ENCODE data around the gene FABP1. TPM values are rescaled to one million over a fixed set of nuclear protein-coding genes. Genes with fewer than 3 reads are reported as not detected.

Gene FABP1
- polyA plus RNA-seq, 1 of the 3 experiments (the other 2 are of a cell fraction): not detected

DNA sequence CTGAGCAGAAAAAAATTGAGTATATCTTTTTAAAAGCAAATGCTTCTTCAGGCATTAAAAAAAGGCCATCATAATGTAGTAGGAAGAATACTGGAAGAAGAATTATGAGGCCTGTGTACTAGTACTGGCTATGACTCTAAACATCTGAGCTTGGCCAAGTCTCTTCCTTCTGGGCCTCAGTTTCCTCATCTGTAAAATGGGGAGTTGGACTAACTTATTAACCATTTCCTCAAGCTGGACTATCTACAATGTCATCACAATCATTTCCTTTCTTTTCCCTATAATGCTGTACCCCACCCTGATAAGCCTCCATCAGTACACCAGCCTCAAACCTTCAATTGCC lies 29.3 kb downstream of the FABP1 start:
- Histone ChIP-seq H3F3A (replicated peaks; ENCODE audit: insufficient read depth) (no peaks in the 10 kb centered on the region), H3K9ac (no peak overlapping the region), H3K4me2 (no peak overlapping the region), H4K20me1 (ENCODE audit: insufficient read depth) (no peaks in the 10 kb centered on the region), H3K27me3 (ENCODE audit: insufficient read depth) (no peaks in the 10 kb centered on the region), H2AFZ (ENCODE audit: low read depth) (no peak overlapping the region), H3K79me2 (ENCODE audit: insufficient read depth) (no peaks in the 10 kb centered on the region), H3K36me3 (replicated peaks in 1 of 2; ENCODE audit: control insufficient read depth in 1 of 2, insufficient read depth in 2 of 2, low read length in 1 of 2) (no peaks in the 10 kb centered on the region), H3K9me2 (no peaks in the 10 kb centered on the region), H3K4me1 (ENCODE audit: control insufficient read depth in 1 of 2, insufficient read depth in 2 of 2, low read depth in 1 of 2, low read length in 1 of 2) (no peaks in the 10 kb centered on the region), H3K4me3 (ENCODE audit: low read depth in 2 of 2, low read length in 1 of 2) (no peak overlapping the region), H3K27ac (ENCODE audit: low read depth in 2 of 2, low read length in 1 of 2) (no peak overlapping the region), H3K9me3 (no peaks in the 10 kb centered on the region)
- ChIA-PET CTCF (interaction anchor here (1.2 kb wide), 1 partner anchor 10 kb away, joined by 4 read pairs; no protein-coding TSS in a partner anchor), POLR2A (no interaction called here)
- TF ChIP-seq, protein P1, sequence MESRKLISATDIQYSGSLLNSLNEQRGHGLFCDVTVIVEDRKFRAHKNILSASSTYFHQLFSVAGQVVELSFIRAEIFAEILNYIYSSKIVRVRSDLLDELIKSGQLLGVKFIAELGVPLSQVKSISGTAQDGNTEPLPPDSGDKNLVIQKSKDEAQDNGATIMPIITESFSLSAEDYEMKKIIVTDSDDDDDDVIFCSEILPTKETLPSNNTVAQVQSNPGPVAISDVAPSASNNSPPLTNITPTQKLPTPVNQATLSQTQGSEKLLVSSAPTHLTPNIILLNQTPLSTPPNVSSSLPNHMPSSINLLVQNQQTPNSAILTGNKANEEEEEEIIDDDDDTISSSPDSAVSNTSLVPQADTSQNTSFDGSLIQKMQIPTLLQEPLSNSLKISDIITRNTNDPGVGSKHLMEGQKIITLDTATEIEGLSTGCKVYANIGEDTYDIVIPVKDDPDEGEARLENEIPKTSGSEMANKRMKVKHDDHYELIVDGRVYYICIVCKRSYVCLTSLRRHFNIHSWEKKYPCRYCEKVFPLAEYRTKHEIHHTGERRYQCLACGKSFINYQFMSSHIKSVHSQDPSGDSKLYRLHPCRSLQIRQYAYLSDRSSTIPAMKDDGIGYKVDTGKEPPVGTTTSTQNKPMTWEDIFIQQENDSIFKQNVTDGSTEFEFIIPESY (IDR thresholded peaks at IDR 0.05; ENCODE audit: borderline replicate concordance, low read depth): no peak
- TF ChIP-seq YY1 (IDR thresholded peaks at IDR 0.05; ENCODE audit: low read depth) (no peak), EP300 (IDR thresholded peaks at IDR 0.05; ENCODE audit: borderline replicate concordance in 1 of 2, low read depth in 1 of 2, low read length in 1 of 2) (no peak), NRF1 (IDR thresholded peaks at IDR 0.05; ENCODE audit: low read depth, low read length) (no peak), TAF1 (IDR thresholded peaks at IDR 0.05; ENCODE audit: borderline replicate concordance, low read depth, low read length) (no peak), RAD21 (IDR thresholded peaks at IDR 0.05; ENCODE audit: low read length) (no peak), NFIC (IDR thresholded peaks at IDR 0.05; ENCODE audit: borderline replicate concordance) (no peak), FOXM1 (IDR thresholded peaks at IDR 0.05; ENCODE audit: low read depth) (no peak), GATA2 (CRISPR knock-in tag; IDR thresholded peaks at IDR 0.05) (no peak)
- DNase-seq: no peak

DNA sequence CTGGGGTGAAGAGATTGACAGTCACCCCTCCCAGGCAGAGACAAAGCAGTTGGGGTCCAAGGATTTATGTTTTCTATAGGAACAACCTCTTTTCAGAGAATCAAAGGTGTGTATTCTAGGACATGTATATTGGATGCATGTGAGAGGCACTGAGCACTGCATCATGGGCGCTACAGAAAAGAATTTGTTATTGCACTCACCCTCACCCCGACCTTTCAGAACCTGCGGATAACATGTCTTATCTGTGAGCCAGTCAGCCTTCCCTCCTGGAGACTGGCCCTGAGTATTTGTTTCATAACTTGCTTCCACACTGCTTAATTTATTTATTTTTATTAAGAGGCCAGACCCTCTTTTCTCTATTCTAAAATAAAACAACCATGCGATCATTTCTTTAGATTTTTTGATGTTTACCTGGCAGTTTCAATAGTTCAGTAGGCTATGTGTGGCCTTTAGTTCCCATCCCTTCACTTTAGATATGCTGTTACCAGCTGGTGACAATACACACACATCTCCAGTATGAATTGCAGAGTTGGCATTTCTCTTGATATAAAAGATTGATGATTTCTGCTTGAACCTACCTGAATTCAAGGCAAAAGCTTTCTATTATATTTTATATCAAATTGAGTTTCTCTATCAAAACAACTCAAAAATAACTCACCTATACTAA lies 29.8 kb downstream of the FABP1 start:
- Histone ChIP-seq H3K27me3 (ENCODE audit: insufficient read depth) (no peaks in the 10 kb centered on the region), H3K4me2 (no peak overlapping the region), H4K20me1 (ENCODE audit: insufficient read depth) (no peaks in the 10 kb centered on the region), H2AFZ (ENCODE audit: low read depth) (no peak overlapping the region), H3K9me3 (no peaks in the 10 kb centered on the region), H3K79me2 (ENCODE audit: insufficient read depth) (no peaks in the 10 kb centered on the region), H3K36me3 (replicated peaks in 1 of 2; ENCODE audit: control insufficient read depth in 1 of 2, insufficient read depth in 2 of 2, low read length in 1 of 2) (no peaks in the 10 kb centered on the region), H3F3A (replicated peaks; ENCODE audit: insufficient read depth) (no peaks in the 10 kb centered on the region), H3K9me2 (no peaks in the 10 kb centered on the region), H3K4me3 (ENCODE audit: low read depth in 2 of 2, low read length in 1 of 2) (no peak overlapping the region), H3K27ac (ENCODE audit: low read depth in 2 of 2, low read length in 1 of 2) (no peak overlapping the region), H3K4me1 (ENCODE audit: control insufficient read depth in 1 of 2, insufficient read depth in 2 of 2, low read depth in 1 of 2, low read length in 1 of 2) (no peaks in the 10 kb centered on the region), H3K9ac (no peak overlapping the region)
- TF ChIP-seq RFX5 (IDR thresholded peaks at IDR 0.05; ENCODE audit: low read length): no peak
- no peak for TF ChIP-seq FOXJ3 (CRISPR knock-in tag; IDR thresholded peaks at IDR 0.05)
- no peak for TF ChIP-seq RXRA (IDR thresholded peaks at IDR 0.05; ENCODE audit: borderline replicate concordance, low read depth)
- TF ChIP-seq, protein P1 (IDR thresholded peaks at IDR 0.05; ENCODE audit: borderline replicate concordance, low read depth): no peak
- no peak for TF ChIP-seq TEAD4 (IDR thresholded peaks at IDR 0.05; ENCODE audit: borderline replicate concordance, insufficient read depth)
- TF ChIP-seq RCOR1 (IDR thresholded peaks at IDR 0.05; ENCODE audit: low read length): no peak
- TF ChIP-seq, protein P2, sequence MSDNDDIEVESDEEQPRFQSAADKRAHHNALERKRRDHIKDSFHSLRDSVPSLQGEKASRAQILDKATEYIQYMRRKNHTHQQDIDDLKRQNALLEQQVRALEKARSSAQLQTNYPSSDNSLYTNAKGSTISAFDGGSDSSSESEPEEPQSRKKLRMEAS (IDR thresholded peaks at IDR 0.05; ENCODE audit: low read depth): no peak
- no peak for DNase-seq
- ChIA-PET POLR2A (no interaction called here), CTCF (interaction anchor here (1.2 kb wide), 1 partner anchor 11 kb away, joined by 4 read pairs; no protein-coding TSS in a partner anchor)
- WGBS (ENCODE audit: low lambda C conversion rate): 57% methylated on average over 4 of the region's 4 CpGs

Measured in SK-N-SH (cell line).